ENCODE measurements around the gene LCLAT1.

- TF ChIP-seq CTCF (conservative IDR thresholded peaks at IDR 0.05) (no peak), ZFX (IDR thresholded peaks at IDR 0.05) (no peak)
Observed at GRCh38 chr2:30584116-30584515, 137.1 kb downstream of the LCLAT1 start.
